Adipose tissue (tissue), 3 donors: ENCODE results near the gene ERCC6L2. TPM values are rescaled to one million over a fixed set of nuclear protein-coding genes. Genes with fewer than 3 reads are reported as not detected.

Experiments
- H3K27ac ChIP-seq: one replicate; pipeline ENCODE4 v1.5.1; 2013; ENCODE audit warnings: low read depth, low read length
- WGBS, 3 donors: extraction: QIAGEN DNeasy Blood & Tissue Kit; methylation state at CpG; one replicate each; pipeline ENCODE4 v1.1.7; 2013; 5-methylcytosine and 5-hydroxymethylcytosine counted together
- polyA plus RNA-seq, 3 donors: library from polyadenylated mRNA; stranded (reverse); fragments of 200-250 nt; gene quantifications; one replicate each; pipeline ENCODE4 v1.2.3, GENCODE V29; 2013
- donor health status: healthy with polysubstance abuse.
- donor health status: Bipolar disorder and iron deficiency.
- donor health status: healthy.

Gene ERCC6L2
- polyA plus RNA-seq, 3 donors: 6.7 to 8.4 (median 8.0) TPM

DNA sequence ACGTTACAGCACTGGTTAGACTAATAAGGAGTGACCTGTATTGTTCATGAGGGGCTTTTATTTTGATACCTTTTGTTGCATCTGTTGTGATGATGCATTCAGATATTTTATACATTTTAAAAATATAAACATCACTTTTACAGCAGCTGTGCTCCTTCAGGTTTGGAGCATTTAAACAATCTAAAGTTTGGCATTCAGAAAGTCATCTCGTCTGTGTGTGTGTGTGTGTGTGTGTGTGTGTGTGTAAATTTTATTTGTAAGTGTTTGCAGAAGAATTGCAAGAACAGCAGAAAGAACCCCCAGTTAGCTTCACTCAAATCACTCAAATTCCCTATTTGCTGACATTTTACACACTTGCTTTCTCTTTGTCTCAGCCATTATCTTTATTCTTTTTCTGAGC is 87.4 kb downstream of the ERCC6L2 start:
- 83 to 90% (median 86%) methylated on average over 2 of the region's 2 CpGs for WGBS, 3 donors
- no peak overlapping the region for H3K27ac ChIP-seq

DNA sequence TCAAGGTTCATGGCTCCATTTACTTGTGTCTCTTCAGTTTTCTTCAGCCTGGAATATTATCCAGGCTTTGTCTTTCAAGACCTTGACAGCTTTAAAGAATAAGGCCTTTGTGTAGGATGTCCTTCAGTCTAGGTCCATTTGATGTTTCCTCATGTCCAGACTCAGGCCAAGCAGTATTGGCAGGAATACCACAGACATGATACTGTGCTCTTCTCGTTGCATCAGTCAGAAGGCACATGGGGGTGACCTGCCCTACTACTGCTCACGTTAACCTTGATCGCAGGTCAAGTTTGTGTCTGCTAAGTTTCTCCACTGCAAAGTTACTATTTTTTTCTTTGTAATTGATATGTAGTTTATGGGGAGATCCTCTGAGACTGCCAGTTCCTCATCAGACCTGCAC is 88.2 kb downstream of the ERCC6L2 start:
- H3K27ac ChIP-seq: no peak overlapping the region
- WGBS, 3 donors: 92 to 96% (median 96%) methylated on average over 3 of the region's 3 CpGs

DNA sequence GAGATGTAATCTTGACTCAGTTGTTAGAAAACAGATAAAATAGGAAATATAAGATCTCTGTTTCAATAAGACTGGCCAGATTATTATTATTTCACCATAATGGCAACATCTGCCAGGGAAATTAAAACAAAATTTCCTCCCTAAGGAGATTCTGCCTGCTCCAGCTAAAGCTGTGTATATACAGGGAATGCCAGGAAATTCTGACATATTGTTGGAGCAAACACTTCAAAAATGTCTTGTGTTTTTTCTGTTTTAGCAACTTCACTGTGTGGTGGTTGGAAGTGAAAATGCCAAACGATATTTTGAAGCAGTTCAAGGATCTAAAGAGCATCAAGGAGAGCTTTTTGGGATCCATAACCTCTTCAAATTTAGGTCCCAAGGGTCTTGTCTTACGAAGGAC is 90.8 kb downstream of the ERCC6L2 start:
- no peak overlapping the region for H3K27ac ChIP-seq
- WGBS, 3 donors: 48 to 74% (median 57%) methylated on average over 2 of the region's 2 CpGs

DNA sequence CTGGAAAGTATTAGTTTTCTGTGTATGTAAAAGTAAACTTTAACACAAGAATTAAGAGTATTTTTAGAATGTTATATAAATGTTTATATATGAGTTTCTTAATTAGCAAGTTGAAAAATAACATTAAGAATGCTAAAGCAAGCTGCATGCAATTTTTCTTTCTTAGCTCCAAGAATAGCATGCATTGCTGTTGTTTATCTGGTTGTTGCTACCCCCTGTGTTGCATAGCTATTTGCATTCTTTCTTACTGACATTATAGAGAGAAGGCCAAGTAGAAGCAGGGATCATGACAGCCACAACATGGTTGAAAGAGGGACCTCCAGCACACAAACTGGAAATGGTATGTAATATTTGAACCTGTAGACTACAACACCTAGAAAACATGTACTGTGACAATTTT is 94.8 kb downstream of the ERCC6L2 start:
- H3K27ac ChIP-seq: no peak overlapping the region

DNA sequence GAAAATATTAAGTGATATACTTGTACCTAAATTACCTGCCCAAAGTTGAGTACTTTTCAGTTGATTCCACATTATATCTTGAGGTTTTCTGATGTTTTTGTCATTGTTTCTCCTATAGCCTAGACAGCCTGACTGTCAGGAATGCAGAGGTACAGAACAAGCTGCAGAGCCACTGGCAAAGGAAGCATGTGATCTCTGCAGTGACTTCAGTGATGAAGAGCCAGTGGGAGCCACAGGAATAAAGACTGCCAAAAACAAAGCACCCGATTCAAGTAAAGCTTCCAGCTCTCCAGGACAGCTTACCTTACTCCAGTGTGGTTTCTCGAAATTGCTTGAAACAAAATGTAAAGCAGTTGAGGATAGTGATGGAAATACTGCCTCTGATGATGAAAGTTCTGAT is 96.3 kb downstream of the ERCC6L2 start:
- WGBS, 3 donors: 71 to 83% (median 80%) methylated on average over 2 of the region's 2 CpGs
- H3K27ac ChIP-seq: no peak overlapping the region

DNA sequence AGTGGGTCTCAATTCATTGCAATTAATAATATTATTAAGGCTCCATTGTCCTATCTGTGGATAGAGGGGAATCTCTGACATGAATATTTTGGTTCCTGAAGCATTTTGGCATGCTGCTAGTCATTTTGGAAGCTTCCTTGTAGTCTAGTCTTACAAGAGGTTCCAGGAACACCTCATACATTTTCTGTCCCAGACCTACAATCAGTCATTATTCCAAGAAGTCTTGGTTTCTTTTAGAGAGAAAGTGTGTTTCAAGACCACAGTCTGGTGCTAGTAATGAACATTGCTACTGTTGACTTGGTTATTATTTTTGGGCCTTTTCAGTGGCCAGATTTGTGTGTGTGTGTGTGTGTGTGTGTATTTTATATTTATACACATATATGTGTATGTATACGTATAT is 98.9 kb downstream of the ERCC6L2 start:
- no peak overlapping the region for H3K27ac ChIP-seq
- 94 to 100% (median 97%) methylated on average over 1 of the region's 1 CpG for WGBS, 3 donors

DNA sequence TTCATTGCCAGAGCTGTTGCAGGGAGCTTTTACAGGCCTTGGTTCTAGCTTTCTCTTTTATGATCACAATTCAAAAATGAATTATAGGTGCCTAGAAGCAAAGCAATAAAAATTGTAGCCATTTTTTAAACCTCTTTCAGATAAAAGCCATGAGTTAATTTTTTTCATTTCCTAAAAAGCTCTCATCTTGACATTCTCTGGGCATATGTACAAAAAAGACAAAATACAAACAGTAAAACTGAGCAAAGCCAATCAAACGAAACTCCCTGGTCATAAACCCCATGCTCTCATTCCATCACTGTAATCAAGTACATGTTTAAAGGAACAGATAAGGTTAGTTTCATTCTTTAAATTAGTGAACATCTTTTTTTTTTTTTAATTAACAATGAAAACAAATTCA is 101.9 kb downstream of the ERCC6L2 start:
- no peak overlapping the region for H3K27ac ChIP-seq
- WGBS, 3 donors: 73 to 80% (median 73%) methylated on average over 1 of the region's 1 CpG

DNA sequence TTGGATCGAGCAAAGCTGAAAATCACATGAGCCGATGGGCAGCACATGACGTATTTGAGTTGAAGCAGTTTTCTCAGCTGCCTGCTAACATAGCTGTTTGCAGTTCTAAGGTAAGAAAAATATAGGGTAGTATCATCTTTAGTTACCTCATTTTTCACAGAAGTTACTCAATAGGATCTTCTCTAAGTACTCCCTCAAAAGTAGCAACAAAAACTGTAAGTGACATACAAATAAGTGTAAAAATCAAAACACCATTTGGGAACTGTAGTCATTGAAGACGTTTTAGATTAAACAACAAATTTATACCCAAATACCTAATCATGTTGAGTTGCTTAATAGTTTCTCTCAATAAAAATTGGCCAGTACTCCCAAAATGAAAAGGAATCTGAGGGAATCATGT is 102.6 kb downstream of the ERCC6L2 start:
- 90 to 98% (median 91%) methylated on average over 4 of the region's 4 CpGs for WGBS, 3 donors
- H3K27ac ChIP-seq: no peak overlapping the region

DNA sequence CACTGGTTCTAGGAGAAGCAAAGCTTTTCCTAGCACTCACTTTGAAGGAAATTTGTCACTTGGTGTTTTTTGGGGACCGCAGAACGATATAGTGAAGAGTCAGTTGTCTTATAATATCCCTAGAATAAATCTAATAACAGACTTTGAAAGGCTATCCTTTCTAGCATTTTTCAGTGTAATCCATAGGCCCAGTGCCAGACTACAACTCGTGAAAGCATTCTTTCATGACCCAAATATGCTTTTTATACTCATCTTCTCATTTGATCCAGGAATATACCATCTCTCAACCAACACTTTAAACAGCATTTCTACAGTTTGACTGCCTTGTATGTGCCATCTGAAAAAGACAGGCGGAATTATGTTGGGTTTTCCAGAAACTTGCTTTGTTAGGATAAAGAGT is 104.0 kb downstream of the ERCC6L2 start:
- 83 to 92% (median 86%) methylated on average over 4 of the region's 4 CpGs for WGBS, 3 donors
- H3K27ac ChIP-seq: no peak overlapping the region

DNA sequence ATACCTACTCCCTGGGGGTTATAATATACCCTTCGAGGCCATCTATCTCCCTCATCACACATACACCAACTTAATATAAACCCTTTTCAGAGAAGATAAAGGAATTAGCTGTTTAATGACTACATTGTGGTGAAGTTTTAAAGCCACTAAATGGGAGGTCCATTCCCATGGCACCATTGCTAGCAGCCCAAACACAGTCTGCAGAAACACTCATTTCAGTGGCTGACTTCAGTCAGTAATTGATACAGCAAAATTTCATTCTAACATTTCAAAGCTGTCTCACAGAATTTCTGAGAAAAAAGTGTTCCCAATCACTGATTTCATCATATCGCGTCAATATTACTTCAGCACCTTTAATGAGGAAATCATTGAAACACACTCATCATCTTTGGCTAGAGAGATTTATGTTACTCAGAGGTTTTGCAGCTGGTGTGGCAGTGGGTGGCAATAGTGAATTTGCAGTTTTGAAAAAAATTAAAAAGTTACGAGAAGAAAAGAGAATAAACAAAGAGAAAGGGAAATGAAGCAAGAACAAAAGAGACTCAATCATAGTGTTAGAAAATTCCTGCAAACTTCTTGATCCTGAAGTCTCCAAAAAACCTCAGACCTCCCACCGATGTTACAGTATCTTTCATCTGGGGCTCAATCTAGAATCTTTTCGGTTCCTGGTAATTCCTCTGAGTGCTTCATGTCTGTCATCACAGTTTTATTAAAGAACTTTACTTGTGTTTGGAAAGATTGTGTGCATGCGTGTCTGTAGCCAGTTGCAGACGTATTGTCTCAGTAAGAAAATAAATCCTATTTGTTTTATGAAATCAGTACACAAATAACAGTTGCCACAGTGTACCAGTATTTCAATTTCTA is 105.0 kb downstream of the ERCC6L2 start:
- WGBS, 3 donors: 69 to 91% (median 74%) methylated on average over 8 of the region's 8 CpGs
- no peak overlapping the region for H3K27ac ChIP-seq

DNA sequence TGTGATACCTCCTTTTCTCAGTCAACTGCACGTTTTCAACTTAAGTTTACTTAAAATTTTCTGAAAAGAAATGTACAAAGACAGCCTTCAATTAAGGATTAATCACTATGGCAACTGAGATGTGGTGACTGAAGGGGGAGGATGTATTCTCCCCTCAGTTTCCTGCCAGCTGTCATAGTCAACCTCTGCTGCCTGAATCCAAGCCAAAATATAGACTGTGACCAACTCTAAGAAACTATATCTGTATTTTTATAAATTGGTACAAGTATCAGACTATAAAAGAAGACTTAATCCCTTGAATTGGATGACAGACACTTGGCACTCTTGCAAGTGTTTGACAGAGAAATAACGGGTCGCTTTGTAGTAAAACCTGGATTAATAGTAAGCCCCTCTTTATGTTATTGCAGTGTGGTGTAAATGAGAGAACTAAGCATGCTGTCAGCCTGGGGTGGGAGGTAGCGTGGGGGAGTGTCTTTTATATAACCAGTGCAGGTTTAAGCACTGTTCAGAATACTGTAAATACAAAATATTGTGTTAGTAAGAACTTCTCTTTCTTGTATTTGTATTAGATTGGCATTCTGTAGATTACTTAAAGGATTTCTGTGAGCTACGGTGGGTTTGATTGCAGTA is 106.4 kb downstream of the ERCC6L2 start:
- 54 to 59% (median 57%) methylated on average over 5 of the region's 5 CpGs for WGBS, 3 donors

DNA sequence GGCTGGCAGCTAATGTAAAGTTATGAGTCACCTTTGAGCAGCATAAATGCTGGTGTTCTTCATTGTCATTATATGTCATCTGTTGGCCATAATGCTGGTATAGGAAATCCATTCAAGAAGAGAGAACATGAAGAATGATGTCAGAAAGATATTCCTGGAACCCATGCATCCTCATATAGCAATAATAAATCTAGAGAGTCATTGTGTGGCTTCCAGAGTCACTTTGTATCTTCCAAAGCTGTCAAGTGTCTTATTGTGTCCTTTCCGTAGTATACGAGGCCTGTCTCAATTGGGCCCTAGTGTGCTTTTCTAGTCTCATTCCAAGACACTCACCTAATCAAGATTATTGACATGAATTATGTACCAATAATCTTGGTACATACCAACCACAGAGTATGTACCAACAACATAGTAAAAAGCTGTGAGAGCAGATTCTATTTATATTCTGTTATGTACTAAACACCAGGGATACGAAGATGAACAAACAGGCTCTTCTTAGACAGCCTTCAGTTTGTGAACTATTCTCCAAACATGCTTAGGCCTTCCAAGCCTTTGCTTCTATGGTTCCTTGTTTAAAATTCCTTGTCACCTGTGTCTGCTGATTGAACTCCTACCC is 110.1 kb downstream of the ERCC6L2 start:
- WGBS, 3 donors: 77 to 97% (median 96%) methylated on average over 3 of the region's 3 CpGs
- H3K27ac ChIP-seq: no peak overlapping the region

More for the DNA sequence above, 106.4 kb downstream of the ERCC6L2 start:
- H3K27ac ChIP-seq: no peak overlapping the region

DNA sequence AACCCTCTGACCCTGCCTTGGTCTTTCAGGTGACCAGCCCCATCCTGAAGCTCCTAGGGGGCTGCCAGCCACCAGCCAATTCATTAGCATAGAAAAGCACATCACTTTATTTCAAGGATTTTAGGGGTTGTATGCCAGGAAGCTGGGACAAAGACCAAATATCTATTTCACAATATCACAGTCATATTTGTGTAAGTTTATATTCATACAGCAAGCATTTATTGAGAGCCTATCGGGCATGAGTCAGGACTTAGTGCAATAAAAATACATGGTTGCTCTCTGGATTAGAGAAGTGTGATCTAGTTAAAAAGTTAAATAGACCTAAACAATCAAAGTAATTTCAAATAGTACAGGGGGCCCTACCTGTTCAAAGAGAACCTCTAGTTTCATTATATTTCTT is 113.8 kb downstream of the ERCC6L2 start:
- H3K27ac ChIP-seq: no peak overlapping the region
- 73 to 93% (median 92%) methylated on average over 1 of the region's 1 CpG for WGBS, 3 donors

DNA sequence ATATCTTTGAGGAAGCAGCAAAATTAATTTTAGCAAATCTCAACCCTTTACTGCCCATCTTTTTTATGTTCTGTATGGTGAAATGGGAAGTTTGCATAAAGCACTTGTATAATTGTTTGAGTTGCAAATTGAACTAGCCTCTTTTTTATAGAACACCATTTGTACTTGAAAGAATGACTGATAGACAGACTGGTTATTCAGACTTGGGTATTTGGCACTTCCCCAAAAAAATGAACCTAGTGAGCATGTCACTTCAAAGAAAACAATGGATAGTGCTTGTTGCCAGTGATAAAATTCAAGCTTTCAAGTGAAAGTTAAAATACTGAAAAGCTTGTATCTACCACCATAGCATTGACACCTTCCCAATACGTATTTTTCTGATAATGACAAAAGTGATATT is 115.8 kb downstream of the ERCC6L2 start:
- H3K27ac ChIP-seq: no peak overlapping the region
- 88 to 98% (median 96%) methylated on average over 1 of the region's 1 CpG for WGBS, 3 donors

DNA sequence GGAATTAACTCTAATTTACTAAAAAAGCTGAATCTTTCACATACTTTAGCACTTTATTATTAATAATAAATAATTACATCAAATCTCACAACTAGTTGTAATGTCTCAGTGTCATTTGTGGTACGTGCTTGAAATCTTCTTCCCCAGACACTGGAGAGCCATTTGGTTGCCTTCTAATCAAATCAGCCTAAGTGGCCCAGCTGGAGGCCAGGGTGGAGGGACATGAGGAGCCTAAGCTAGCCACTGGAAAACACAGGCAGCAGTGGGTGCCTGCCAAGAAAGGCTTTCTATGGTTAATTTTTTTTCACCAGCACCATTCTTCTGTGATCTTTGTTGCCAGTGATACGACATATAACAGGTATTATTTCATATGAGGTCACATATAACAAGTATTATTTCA is 117.0 kb downstream of the ERCC6L2 start:
- no peak overlapping the region for H3K27ac ChIP-seq
- WGBS, 3 donors: 98 to 99% (median 99%) methylated on average over 2 of the region's 2 CpGs

DNA sequence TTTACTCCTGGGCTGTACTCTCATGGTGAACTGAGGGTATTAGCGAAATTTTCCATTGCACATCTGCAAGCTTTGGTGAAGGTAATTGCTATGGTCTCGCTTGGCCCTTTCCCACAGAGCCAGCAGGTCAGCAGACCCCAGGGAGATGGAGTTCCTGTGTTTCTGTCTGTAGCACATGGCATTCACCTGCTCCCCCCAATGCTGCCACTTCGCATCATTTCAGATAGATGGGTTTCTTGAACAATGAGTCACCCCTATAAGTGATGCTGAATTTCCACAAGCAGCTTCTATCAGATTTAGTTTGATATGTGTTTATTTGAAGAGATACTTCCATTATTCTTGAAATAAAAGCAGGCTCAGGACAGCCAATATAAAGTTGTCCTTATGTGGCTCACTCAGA is 117.8 kb downstream of the ERCC6L2 start:
- no peak overlapping the region for H3K27ac ChIP-seq
- WGBS, 3 donors: 97 to 100% (median 98%) methylated on average over 3 of the region's 3 CpGs

DNA sequence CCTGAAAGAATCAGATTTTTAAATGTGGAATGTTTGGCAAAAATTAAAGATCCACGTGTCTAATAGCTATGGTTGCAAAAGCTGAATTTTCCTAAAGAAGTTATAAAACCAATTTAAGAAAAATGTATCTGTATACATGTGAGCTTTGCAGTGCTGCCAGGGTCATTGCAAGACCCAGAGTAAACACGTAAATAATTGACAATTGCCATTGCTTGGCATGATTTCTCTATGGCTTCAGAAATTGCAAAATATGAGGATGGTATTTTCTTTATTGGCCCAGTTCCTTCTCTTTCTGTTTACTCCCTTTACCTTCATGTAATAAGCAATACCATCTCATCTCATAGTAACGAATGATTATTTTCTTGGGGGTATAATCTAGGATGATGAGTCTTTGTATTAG is 123.9 kb downstream of the ERCC6L2 start:
- no peak overlapping the region for H3K27ac ChIP-seq
- WGBS, 3 donors: 93 to 95% (median 94%) methylated on average over 3 of the region's 3 CpGs

DNA sequence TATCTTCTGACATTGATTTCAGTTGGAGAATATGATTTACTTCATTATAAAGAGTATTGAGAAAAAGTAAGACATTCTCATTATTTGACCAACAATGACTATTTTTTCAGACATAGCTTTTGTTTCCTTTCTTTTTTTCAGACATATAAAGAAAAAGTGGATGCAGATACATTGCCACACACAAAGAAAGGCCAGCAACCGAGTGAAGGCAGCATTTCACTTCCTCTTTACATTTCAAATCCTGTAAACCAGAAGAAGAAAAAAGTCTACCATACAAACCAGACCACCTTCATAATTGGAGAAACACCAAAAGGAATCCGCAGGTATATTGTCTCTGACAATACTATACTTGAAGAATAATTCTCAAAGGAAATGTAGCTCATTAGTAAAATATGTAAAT is 128.9 kb downstream of the ERCC6L2 start:
- 47 to 92% (median 85%) methylated on average over 2 of the region's 2 CpGs for WGBS, 3 donors
- H3K27ac ChIP-seq: no peak overlapping the region

DNA sequence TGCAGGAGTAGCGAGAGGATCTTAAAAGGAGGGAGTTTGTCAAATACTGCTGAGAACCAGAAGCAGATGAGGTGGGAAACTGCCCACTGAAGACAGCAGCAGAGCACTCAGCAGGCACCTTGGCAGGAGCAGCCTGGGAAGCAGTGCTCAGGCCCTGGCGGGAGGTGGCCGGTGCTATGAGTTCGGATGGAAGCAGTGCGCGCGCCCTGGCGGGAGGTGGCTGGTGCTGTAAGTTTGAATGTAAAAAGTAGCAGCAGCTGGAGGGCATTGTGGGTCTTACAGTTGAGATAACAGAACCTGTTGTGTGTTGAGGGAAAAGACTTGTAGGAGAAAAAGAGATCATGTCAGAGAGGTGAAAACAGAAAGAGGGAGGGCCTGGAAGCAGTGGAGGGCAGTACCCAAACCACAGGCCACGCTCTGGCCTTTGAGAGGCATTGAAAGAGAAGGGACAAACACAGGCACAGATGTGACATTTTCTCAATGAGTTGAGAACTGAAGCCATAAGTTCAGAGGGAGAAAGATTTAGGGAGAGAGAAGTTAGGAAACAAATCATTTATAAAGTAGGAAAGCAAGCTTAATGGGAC is 130.9 kb downstream of the ERCC6L2 start:
- no peak overlapping the region for H3K27ac ChIP-seq
- WGBS, 3 donors: 94 to 97% (median 96%) methylated on average over 9 of the region's 9 CpGs
